ENCODE results near the gene SLC25A47. TPM values are rescaled to one million over a fixed set of nuclear protein-coding genes. Genes with fewer than 3 reads are reported as not detected.

SLC25A47 gene
- total and polyA plus RNA-seq, 2 experiments from 2014 or later, result 1.8 TPM

GRCh38 chr14:100321473-100322137 lies 1.5 kb upstream of the SLC25A47 start:
- Histone ChIP-seq H3K27ac (no peak overlapping the region), H2AFZ (no peak overlapping the region), H3K4me3 (no peak overlapping the region), H3K27me3 (no peaks in the 10 kb centered on the region), H3K36me3 (replicated peaks; ENCODE audit: insufficient read depth, low read depth) (no peaks in the 10 kb centered on the region), H3K79me2 (no peaks in the 10 kb centered on the region), H3K4me2 (no peak overlapping the region), H4K20me1 (ENCODE audit: insufficient read depth, poor library complexity, severe bottlenecking) (no peaks in the 10 kb centered on the region), H3K9me3 (ENCODE audit: low read depth) (no peaks in the 10 kb centered on the region), H3K4me1 (ENCODE audit: insufficient read depth) (no peaks in the 10 kb centered on the region), H3K9me2 (replicated peaks; ENCODE audit: insufficient read depth) (no peaks in the 10 kb centered on the region)
- WGBS (ENCODE audit: low lambda C conversion rate, missing lambda C conversion rate), result 80% methylated on average over 9 of the region's 9 CpGs
- TF ChIP-seq EZH2 (IDR thresholded peaks at IDR 0.05; ENCODE audit: borderline replicate concordance) (no peak), CTCF (IDR thresholded peaks at IDR 0.05; ENCODE audit: poor library complexity) (no peak), EZH2phosphoT487 (IDR thresholded peaks at IDR 0.05; ENCODE audit: low read depth, severe bottlenecking, unreplicated experiment) (no peak)
- DNase-seq (ENCODE audit: low spot score), result no peak

GRCh38 chr14:100322138-100322957 lies 791 bp upstream of the SLC25A47 start:
- 94% methylated on average over 15 of the region's 15 CpGs for whole genome bisulfite sequencing (ENCODE audit: low lambda C conversion rate, missing lambda C conversion rate)
- no peaks in the 10 kb centered on the region for H4K20me1 ChIP-seq (ENCODE audit: insufficient read depth, poor library complexity, severe bottlenecking)
- H3K4me1 ChIP-seq (ENCODE audit: insufficient read depth), result no peaks in the 10 kb centered on the region
- H3K79me2 ChIP-seq, result no peaks in the 10 kb centered on the region
- no peak overlapping the region for H3K4me2 ChIP-seq
- no peaks in the 10 kb centered on the region for H3K36me3 ChIP-seq (replicated peaks; ENCODE audit: insufficient read depth, low read depth)
- H3K9me2 ChIP-seq (replicated peaks; ENCODE audit: insufficient read depth), result no peaks in the 10 kb centered on the region
- H3K27me3 ChIP-seq, result no peaks in the 10 kb centered on the region
- no peak overlapping the region for H3K4me3 ChIP-seq
- no peak for DNase-seq (ENCODE audit: low spot score)
- H3K9me3 ChIP-seq (ENCODE audit: low read depth), result no peaks in the 10 kb centered on the region
- H3K27ac ChIP-seq, result no peak overlapping the region
- no peak overlapping the region for H2AFZ ChIP-seq
- TF ChIP-seq CTCF (IDR thresholded peaks at IDR 0.05; ENCODE audit: poor library complexity) (no peak), EZH2phosphoT487 (IDR thresholded peaks at IDR 0.05; ENCODE audit: low read depth, severe bottlenecking, unreplicated experiment) (no peak), EZH2 (IDR thresholded peaks at IDR 0.05; ENCODE audit: borderline replicate concordance) (no peak)

GRCh38 chr14:100323942-100324307 lies 786 bp downstream of the SLC25A47 start:
- Histone ChIP-seq H3K4me2 (no peak overlapping the region), H3K79me2 (no peaks in the 10 kb centered on the region), H3K27me3 (no peaks in the 10 kb centered on the region), H3K9me3 (ENCODE audit: low read depth) (no peaks in the 10 kb centered on the region), H4K20me1 (ENCODE audit: insufficient read depth, poor library complexity, severe bottlenecking) (no peaks in the 10 kb centered on the region), H3K4me1 (ENCODE audit: insufficient read depth) (no peaks in the 10 kb centered on the region), H3K9me2 (replicated peaks; ENCODE audit: insufficient read depth) (no peaks in the 10 kb centered on the region), H3K4me3 (no peak overlapping the region), H3K27ac (no peak overlapping the region), H3K36me3 (replicated peaks; ENCODE audit: insufficient read depth, low read depth) (no peaks in the 10 kb centered on the region), H2AFZ (no peak overlapping the region)
- WGBS (ENCODE audit: low lambda C conversion rate, missing lambda C conversion rate), result 83% methylated on average over 8 of the region's 8 CpGs
- TF ChIP-seq CTCF (IDR thresholded peaks at IDR 0.05; ENCODE audit: poor library complexity), result no peak
- no peak for TF ChIP-seq EZH2phosphoT487 (IDR thresholded peaks at IDR 0.05; ENCODE audit: low read depth, severe bottlenecking, unreplicated experiment)
- no peak for TF ChIP-seq EZH2 (IDR thresholded peaks at IDR 0.05; ENCODE audit: borderline replicate concordance)
- DNase-seq (ENCODE audit: low spot score), result no peak

All from hepatocyte (in vitro differentiated cells).